ENCODE measurements around the gene PCDHGA5. TPM values are rescaled to one million over a fixed set of nuclear protein-coding genes. Genes with fewer than 3 reads are reported as not detected.

The PCDHGA5 gene
- total RNA-seq, 1 experiment from 2014 or later = 1.3 TPM

DNA sequence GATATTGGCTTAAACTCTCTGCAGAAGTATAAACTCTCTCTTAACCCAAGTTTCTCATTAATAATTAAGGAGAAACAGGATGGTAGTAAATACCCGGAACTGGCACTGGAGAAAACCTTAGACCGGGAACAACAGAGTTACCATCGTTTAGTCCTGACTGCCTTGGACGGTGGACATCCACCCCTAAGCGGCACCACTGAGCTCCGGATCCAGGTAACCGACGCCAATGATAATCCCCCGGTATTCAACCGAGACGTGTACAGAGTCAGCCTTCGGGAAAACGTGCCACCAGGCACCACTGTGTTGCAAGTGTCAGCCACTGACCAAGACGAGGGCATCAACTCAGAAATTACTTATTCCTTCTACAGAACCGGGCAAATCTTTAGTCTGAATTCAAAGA is 34.6 kb downstream of the PCDHGA5 start:
- H3K14ac ChIP-seq (ENCODE audit: insufficient read depth, low read length) = no peak overlapping the region
- H2BK15ac ChIP-seq (ENCODE audit: low read depth, low read length) = no peak overlapping the region
- H4K20me1 ChIP-seq (ENCODE audit: control insufficient read depth, insufficient read depth, insufficient read length) = no peaks in the 10 kb centered on the region
- H3K23ac ChIP-seq (ENCODE audit: insufficient read length, low read depth, low read length) = no peak overlapping the region
- H3K56ac ChIP-seq (ENCODE audit: insufficient read length, low read depth, low read length) = no peak overlapping the region
- H2BK12ac ChIP-seq (ENCODE audit: insufficient read length, low read depth, low read length) = no peak overlapping the region
- no peaks in the 10 kb centered on the region for H3K4me1 ChIP-seq (ENCODE audit: insufficient read depth, low read length)
- H3K79me1 ChIP-seq (ENCODE audit: insufficient read depth, low read depth, low read length, poor library complexity, severe bottlenecking) = no peaks in the 10 kb centered on the region
- H2BK20ac ChIP-seq (ENCODE audit: low read depth, low read length, poor library complexity, severe bottlenecking) = no peak overlapping the region
- H3T11ph ChIP-seq (ENCODE audit: low read length) = no peak overlapping the region
- Mint-ChIP-seq H3K9me3 (peaks cover 52 to 72% of the 10 kb centered on the region in 2 experiments), H3K4me1 (no peaks in the 10 kb centered on the region), H3K27ac (no peak overlapping the region), H3K27me3 (ENCODE audit: low read depth) (no peaks in the 10 kb centered on the region; the same call in 1 of the 2 replicates), H3K36me3 (ENCODE audit: insufficient read depth in 1 of 3, low read depth in 3 of 3) (peaks cover 26 to 50% (median 48%) of the 10 kb centered on the region in 3 experiments), H3K4me3 (no peak overlapping the region)
- DNase-seq = no peak
- no peak overlapping the region for H2BK5ac ChIP-seq (ENCODE audit: insufficient read length, low read length)
- H3K23me2 ChIP-seq (ENCODE audit: insufficient read length, low read depth, low read length, poor library complexity, severe bottlenecking) = no peaks in the 10 kb centered on the region
- no peak overlapping the region for H2AK5ac ChIP-seq (ENCODE audit: insufficient read length, low read length)
- H4K91ac ChIP-seq (ENCODE audit: insufficient read length, low read depth, low read length) = no peak overlapping the region
- H3K27ac ChIP-seq (ENCODE audit: insufficient read length, low read depth, low read length) = no peak overlapping the region
- H3K4ac ChIP-seq (ENCODE audit: low read depth, low read length) = no peak overlapping the region
- H2BK120ac ChIP-seq (ENCODE audit: low read depth, low read length, poor library complexity, severe bottlenecking) = no peak overlapping the region
- no peak overlapping the region for H3K18ac ChIP-seq (ENCODE audit: insufficient read length, low read depth, low read length)
- TF ChIP-seq, protein P1, sequence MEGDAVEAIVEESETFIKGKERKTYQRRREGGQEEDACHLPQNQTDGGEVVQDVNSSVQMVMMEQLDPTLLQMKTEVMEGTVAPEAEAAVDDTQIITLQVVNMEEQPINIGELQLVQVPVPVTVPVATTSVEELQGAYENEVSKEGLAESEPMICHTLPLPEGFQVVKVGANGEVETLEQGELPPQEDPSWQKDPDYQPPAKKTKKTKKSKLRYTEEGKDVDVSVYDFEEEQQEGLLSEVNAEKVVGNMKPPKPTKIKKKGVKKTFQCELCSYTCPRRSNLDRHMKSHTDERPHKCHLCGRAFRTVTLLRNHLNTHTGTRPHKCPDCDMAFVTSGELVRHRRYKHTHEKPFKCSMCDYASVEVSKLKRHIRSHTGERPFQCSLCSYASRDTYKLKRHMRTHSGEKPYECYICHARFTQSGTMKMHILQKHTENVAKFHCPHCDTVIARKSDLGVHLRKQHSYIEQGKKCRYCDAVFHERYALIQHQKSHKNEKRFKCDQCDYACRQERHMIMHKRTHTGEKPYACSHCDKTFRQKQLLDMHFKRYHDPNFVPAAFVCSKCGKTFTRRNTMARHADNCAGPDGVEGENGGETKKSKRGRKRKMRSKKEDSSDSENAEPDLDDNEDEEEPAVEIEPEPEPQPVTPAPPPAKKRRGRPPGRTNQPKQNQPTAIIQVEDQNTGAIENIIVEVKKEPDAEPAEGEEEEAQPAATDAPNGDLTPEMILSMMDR (conservative IDR thresholded peaks at IDR 0.05) = no peak
- peaks cover 37% of the 10 kb centered on the region for H3K9me3 ChIP-seq (ENCODE audit: control insufficient read depth, low read depth, low read length)
- no peak overlapping the region for H3K4me2 ChIP-seq (ENCODE audit: insufficient read depth, insufficient read length, low read length)
- H3K79me2 ChIP-seq (ENCODE audit: insufficient read depth, low read length) = no peaks in the 10 kb centered on the region
- WGBS (ENCODE audit: extremely low coverage, insufficient read length, low lambda C conversion rate) = no CpG with 5 or more reads among the region's 15 CpGs
- no peak overlapping the region for H3K9ac ChIP-seq (ENCODE audit: extremely low read depth, insufficient read length, low read length)
- H4K5ac ChIP-seq (ENCODE audit: insufficient read length, low read depth, low read length) = no peak overlapping the region
- no peaks in the 10 kb centered on the region for H3K27me3 ChIP-seq (ENCODE audit: insufficient read depth, low read length)
- H2AFZ ChIP-seq (ENCODE audit: low read length) = no peak overlapping the region
- H4K8ac ChIP-seq (replicated peaks; ENCODE audit: insufficient read length, low read depth, low read length) = no peak overlapping the region
